GM18511 (cell line): ENCODE data around the gene ARL13B.
A peak's percentile ranks its signal among the peaks of the same experiment; 100 is the strongest.
"Not testable (repeated sequence)": the region's sequence is repeated elsewhere in the genome, so short reads cannot be mapped to it uniquely, and the experiment has no call there.

Experiments used
- ATAC-seq: cut with Tn5 transposase; IDR thresholded peaks from one replicate; pipeline ENCODE4 v1.9.1; 2021; ENCODE audit warnings: mild to moderate bottlenecking, moderate library complexity; ENCODE audit not compliant: unreplicated experiment

ARL13B gene

GRCh38 chr3:93992207-93992606 is 12.3 kb downstream of the ARL13B start:
- ATAC-seq = no peak

GRCh38 chr3:93994056-93994455 is 14.1 kb downstream of the ARL13B start:
- no peak for ATAC-seq

- no peak for ATAC-seq
Measured at GRCh38 chr3:94001191-94001590, 21.2 kb downstream of the ARL13B start.

- no peak for ATAC-seq
Measured at GRCh38 chr3:94001827-94002495, 22.0 kb downstream of the ARL13B start.

- ATAC-seq = peak; percentile 98
Measured at GRCh38 chr3:94004301-94004910, 24.5 kb downstream of the ARL13B start.

GRCh38 chr3:94008253-94008652 is 28.3 kb downstream of the ARL13B start:
- no peak for ATAC-seq

- ATAC-seq = no peak
Measured at GRCh38 chr3:94009608-94010007, 29.7 kb downstream of the ARL13B start.

GRCh38 chr3:94011233-94011711 is 31.3 kb downstream of the ARL13B start:
- no peak for ATAC-seq

GRCh38 chr3:94012185-94012584 is 32.2 kb downstream of the ARL13B start:
- ATAC-seq = no peak

GRCh38 chr3:94015025-94015424 is 35.1 kb downstream of the ARL13B start:
- ATAC-seq = no peak

- no peak for ATAC-seq
Measured at GRCh38 chr3:94019659-94020058, 39.7 kb downstream of the ARL13B start.

- no peak for ATAC-seq
Measured at GRCh38 chr3:94020293-94020692, 40.3 kb downstream of the ARL13B start.

- ATAC-seq = no peak
Measured at GRCh38 chr3:94024385-94024784, 44.4 kb downstream of the ARL13B start.

- no peak for ATAC-seq
Measured at GRCh38 chr3:94026623-94027022, 46.7 kb downstream of the ARL13B start.

- ATAC-seq = no peak
Measured at GRCh38 chr3:94028093-94028837, 48.3 kb downstream of the ARL13B start, which contains the start of gene STX19. Gene STX19 (minus strand): TSS chr3:94028597. CDS start chr3:94015269, 13,328 bp downstream.

- ATAC-seq = peak; percentile 84
Measured at GRCh38 chr3:94036909-94037507, 57.1 kb downstream of the ARL13B start.

- ATAC-seq = no peak
Measured at GRCh38 chr3:94043285-94043684, 63.3 kb downstream of the ARL13B start.

GRCh38 chr3:94044100-94044936 is 64.4 kb downstream of the ARL13B start:
- not testable (repeated sequence) for ATAC-seq

- ATAC-seq = no peak
Measured at GRCh38 chr3:94046533-94046932, 66.6 kb downstream of the ARL13B start.

- ATAC-seq = no peak
Measured at GRCh38 chr3:94049267-94049666, 69.3 kb downstream of the ARL13B start.
